Measurements from ENCODE around the gene OR52H1.

DNA sequence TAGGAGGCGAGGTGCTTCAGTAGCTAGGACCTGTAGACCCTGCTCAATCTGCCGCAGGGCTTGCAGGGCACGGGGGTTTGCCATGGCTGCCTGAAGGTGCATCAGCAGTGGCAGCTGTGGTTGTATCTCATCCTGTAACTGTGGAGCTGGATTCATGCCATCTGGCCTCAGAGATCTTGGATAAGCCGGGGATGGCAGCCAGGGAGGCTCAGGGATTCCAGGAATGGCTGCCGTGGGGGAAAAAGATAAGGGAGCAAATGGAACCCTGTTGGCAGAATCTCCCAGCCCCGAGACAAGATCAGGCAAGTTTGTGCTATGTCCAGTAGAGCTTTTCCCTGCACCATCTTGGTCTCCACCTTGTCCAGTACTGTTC lies 40.4 kb downstream of the OR52H1 start:
- no peak for TF ChIP-seq POLR2A (IDR thresholded peaks at IDR 0.05)
- TF ChIP-seq CTCF (IDR thresholded peaks at IDR 0.05) = no peak
